Left kidney (tissue), 2 donors: ENCODE measurements around the gene ELOVL4. TPM values are rescaled to one million over a fixed set of nuclear protein-coding genes. Genes with fewer than 3 reads are reported as not detected.
A peak's percentile ranks its signal among the peaks of the same experiment; 100 is the strongest.

ENCODE experiments used
- DNase-seq: peaks from one replicate; pipeline ENCODE4 v3.0.0-alpha.2; 2013
- polyA plus RNA-seq: library from polyadenylated mRNA; unstranded; fragments of 120-200 nt; gene quantifications from one replicate; pipeline ENCODE4 v1.2.1, GENCODE V29; 2013; ENCODE audit not compliant: insufficient read length

Gene ELOVL4
- polyA plus RNA-seq, 1 donor = 4.0 TPM

- no peak for DNase-seq
Observed at GRCh38 chr6:79913369-79913768, 34.0 kb downstream of the ELOVL4 start.

GRCh38 chr6:79911992-79912391 lies 35.4 kb downstream of the ELOVL4 start:
- DNase-seq = no peak

- no peak for DNase-seq
Observed at GRCh38 chr6:79909517-79909916, 37.8 kb downstream of the ELOVL4 start.

GRCh38 chr6:79902046-79902445 lies 45.3 kb downstream of the ELOVL4 start:
- DNase-seq = no peak

- no peak for DNase-seq
Observed at GRCh38 chr6:79898076-79898475, 49.3 kb downstream of the ELOVL4 start.

- DNase-seq = no peak
Observed at GRCh38 chr6:79896075-79896449, 51.3 kb downstream of the ELOVL4 start.

- no peak for DNase-seq
Observed at GRCh38 chr6:79895382-79896074, 51.8 kb downstream of the ELOVL4 start.

GRCh38 chr6:79894939-79895338 lies 52.4 kb downstream of the ELOVL4 start:
- no peak for DNase-seq

GRCh38 chr6:79888587-79888986 lies 58.8 kb downstream of the ELOVL4 start:
- DNase-seq = no peak

GRCh38 chr6:79878142-79878748 lies 69.1 kb downstream of the ELOVL4 start:
- no peak for DNase-seq

GRCh38 chr6:79874531-79875134 lies 72.7 kb downstream of the ELOVL4 start:
- DNase-seq = no peak

- no peak for DNase-seq
Observed at GRCh38 chr6:79872986-79873385, 74.4 kb downstream of the ELOVL4 start.

- no peak for DNase-seq
Observed at GRCh38 chr6:79872303-79872702, 75.0 kb downstream of the ELOVL4 start.

GRCh38 chr6:79869600-79870084 lies 77.7 kb downstream of the ELOVL4 start:
- peak; percentile 55 for DNase-seq

- no peak for DNase-seq
Observed at GRCh38 chr6:79869184-79869583, 78.2 kb downstream of the ELOVL4 start.

- DNase-seq = peak; percentile 90
Observed at GRCh38 chr6:79868098-79868722, 79.1 kb downstream of the ELOVL4 start.

Other genes with a start within 250 kb of the ELOVL4 start
- gene TTK, start 57.1 kb upstream of the ELOVL4 start, polyA plus RNA-seq = 33.2 TPM
- gene BCKDHB, start 159.1 kb upstream of the ELOVL4 start, polyA plus RNA-seq = 34.4 TPM